K562 (cell line): ENCODE data around the gene ABT1. TPM values are rescaled to one million over a fixed set of nuclear protein-coding genes. Genes with fewer than 3 reads are reported as not detected.

Experiments used
- E2F3 ChIP-seq: fragments of 250-450 bp; sonication (Bioruptor Pico); IDR thresholded peaks from 2 replicates; pipeline ENCODE4 v1.4.0; 2020; ENCODE audit warnings: mild to moderate bottlenecking
- EHMT2 ChIP-seq: fragments of 450-650 bp; IDR thresholded peaks from 2 replicates; pipeline ENCODE4 v1.6.1; 2018; ENCODE audit warnings: antibody characterized with exemption
- FOXA3 ChIP-seq, 2 experiments: fragments of 450-650 bp in 1 of 2; sonication (generic) in 1 of 2; formaldehyde crosslinking; IDR thresholded peaks in 1 of 2; conservative IDR thresholded peaks in 1 of 2; 2 replicates each; pipeline versions ENCODE4 v1.4.0 to v1.8.0; 2020 to 2022; ENCODE audit warnings: mild to moderate bottlenecking in 2 of 2, missing genetic modification reagents in 1 of 2
- GATA2 ChIP-seq: sonication (generic); formaldehyde crosslinking; IDR thresholded peaks from 2 replicates; pipeline ENCODE4 v1.4.0; 2020; ENCODE audit warnings: mild to moderate bottlenecking, missing genetic modification reagents
- HINFP ChIP-seq: fragments of 450-650 bp; conservative IDR thresholded peaks from 2 replicates; pipeline ENCODE4 v1.6.1; 2016; ENCODE audit warnings: missing genetic modification characterization, low read depth, mild to moderate bottlenecking, control low read depth, missing compliant biosample characterization
- HNRNPK ChIP-seq: fragments of 200-400 bp; formaldehyde crosslinking; IDR thresholded peaks from one replicate; pipeline ENCODE4 v1.6.1; 2018; ENCODE audit warnings: mild to moderate bottlenecking, low read depth, low read length; ENCODE audit not compliant: poor library complexity, severe bottlenecking
- ILK ChIP-seq: fragments of 450-650 bp; IDR thresholded peaks from 2 replicates; pipeline ENCODE4 v1.6.1; 2016; ENCODE audit warnings: missing genetic modification characterization, low read depth, mild to moderate bottlenecking, missing compliant biosample characterization, moderate library complexity, borderline replicate concordance
- MEIS2 ChIP-seq: fragments of 450-650 bp; IDR thresholded peaks from 2 replicates; pipeline ENCODE4 v1.6.1; 2014; ENCODE audit warnings: mild to moderate bottlenecking; ENCODE audit not compliant: partially characterized antibody
- NFIC ChIP-seq: fragments of 450-650 bp; IDR thresholded peaks from 2 replicates; pipeline ENCODE4 v1.6.1; 2017; ENCODE audit warnings: mild to moderate bottlenecking, inconsistent platforms
- TCFL5 ChIP-seq: fragments of 250-450 bp; sonication (Bioruptor Pico); conservative IDR thresholded peaks from 2 replicates; pipeline ENCODE4 v1.6.1; 2021; ENCODE audit warnings: mild to moderate bottlenecking, moderate library complexity, matching md5 sums
- TEAD1 ChIP-seq, 2 experiments: fragments of 450-650 bp in 1 of 2; sonication (generic) in 1 of 2; formaldehyde crosslinking; IDR thresholded peaks; 2 replicates each; pipeline versions ENCODE4 v1.4.0 to v1.8.0; 2020 to 2022; ENCODE audit warnings: mild to moderate bottlenecking in 2 of 2, missing genetic modification reagents in 1 of 2
- ZFP1 ChIP-seq: fragments of 450-650 bp; formaldehyde crosslinking; IDR thresholded peaks from 2 replicates; pipeline ENCODE4 v1.4.0; 2020; ENCODE audit warnings: mild to moderate bottlenecking, mixed read lengths
- ZNF239 ChIP-seq: fragments of 250-450 bp; sonication (Bioruptor Pico); IDR thresholded peaks from 2 replicates; pipeline ENCODE4 v1.4.0; 2020; ENCODE audit warnings: mild to moderate bottlenecking
- ZNF263 ChIP-seq: sonication (generic); formaldehyde crosslinking; IDR thresholded peaks from 2 replicates; pipeline ENCODE4 v1.8.0; 2022; ENCODE audit warnings: mild to moderate bottlenecking, missing genetic modification reagents, borderline replicate concordance
- ZNF277 ChIP-seq: fragments of 250-450 bp; sonication (Bioruptor Pico); IDR thresholded peaks from 2 replicates; pipeline ENCODE4 v1.8.0; 2022; ENCODE audit warnings: inconsistent platforms, mild to moderate bottlenecking, moderate library complexity, borderline replicate concordance
- polyA plus RNA-seq, 8 experiments: library from polyadenylated mRNA; depleted of rRNA in 4 of 8; stranded (reverse) in 5 of 8; unstranded in 3 of 8; fragments of >200 nt; fragmentation: Nextera tagmentation in 2 of 8; fragmentation: Illumina TruSeq in 1 of 8; extraction: Ambion mirVana in 2 of 8; extraction: Trizol in 1 of 8; gene quantifications; 2 replicates each; pipeline versions ENCODE4 v1.2.1 to v1.2.3, GENCODE V29; 2011 to 2014; ENCODE audit warnings: inconsistent platforms in 1 of 8, missing spikeins in 1 of 8
- total RNA-seq, 7 experiments: library from RNA; depleted of rRNA in 6 of 7; stranded (reverse); fragments of >200 nt in 6 of 7; fragmentation: Illumina TruSeq in 2 of 7; extraction: Trizol in 2 of 7; gene quantifications; 2 replicates each; pipeline versions ENCODE4 v1.2.1 to v1.2.3, GENCODE V29; 2011 to 2021; ENCODE audit warnings: low replicate concordance in 1 of 7
- TF ChIP-seq, protein P1 (sequence below): fragments of 450-650 bp; IDR thresholded peaks from 2 replicates; pipeline ENCODE4 v1.7.1; 2018; ENCODE audit warnings: mild to moderate bottlenecking, low read depth; ENCODE audit not compliant: partially characterized antibody
- TF ChIP-seq, protein P2 (sequence below): fragments of 450-650 bp; IDR thresholded peaks from 2 replicates; pipeline ENCODE4 v1.6.1; 2018; ENCODE audit not compliant: partially characterized antibody

Gene ABT1
- total and polyA plus RNA-seq, 9 of the 15 experiments (the other 6 are each of a cell fraction or from before 2014, with no cell fraction given) = 8.8 to 52.7 (median 40.7) TPM

DNA sequence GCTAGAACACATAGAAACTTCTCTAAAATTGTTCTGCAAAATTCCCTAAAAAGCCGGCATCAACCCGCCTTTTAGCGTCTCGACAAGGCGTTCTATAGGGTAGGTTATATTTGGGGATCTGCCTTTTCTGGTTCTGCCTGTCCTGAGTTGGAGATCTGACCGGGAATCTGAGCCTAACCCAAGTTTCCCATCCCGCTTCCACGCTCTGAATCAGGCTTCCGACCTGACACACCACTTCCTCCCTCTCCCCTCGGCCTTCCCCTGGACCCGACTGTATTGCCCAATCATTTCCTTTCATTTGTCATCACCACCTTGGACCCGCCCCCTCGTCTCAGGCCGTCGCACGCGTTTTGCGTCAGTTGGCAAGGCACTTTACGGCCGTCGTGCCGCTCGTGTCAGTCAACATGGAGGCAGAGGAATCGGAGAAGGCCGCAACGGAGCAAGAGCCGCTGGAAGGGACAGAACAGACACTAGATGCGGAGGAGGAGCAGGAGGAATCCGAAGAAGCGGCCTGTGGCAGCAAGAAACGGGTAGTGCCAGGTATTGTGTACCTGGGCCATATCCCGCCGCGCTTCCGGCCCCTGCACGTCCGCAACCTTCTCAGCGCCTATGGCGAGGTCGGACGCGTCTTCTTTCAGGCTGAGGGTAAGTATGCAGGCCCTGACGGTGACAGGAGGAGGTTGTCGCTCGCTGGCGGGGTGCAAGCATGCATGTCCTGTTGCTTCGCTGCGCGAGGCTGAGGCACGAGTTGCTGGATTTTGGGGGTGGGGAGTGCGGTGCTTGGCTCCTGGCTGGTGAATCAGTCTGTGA is at the start of gene ABT1 (continued):
- no peak for TF ChIP-seq ZNF263 (CRISPR knock-in tag)
- TF ChIP-seq, protein P1, sequence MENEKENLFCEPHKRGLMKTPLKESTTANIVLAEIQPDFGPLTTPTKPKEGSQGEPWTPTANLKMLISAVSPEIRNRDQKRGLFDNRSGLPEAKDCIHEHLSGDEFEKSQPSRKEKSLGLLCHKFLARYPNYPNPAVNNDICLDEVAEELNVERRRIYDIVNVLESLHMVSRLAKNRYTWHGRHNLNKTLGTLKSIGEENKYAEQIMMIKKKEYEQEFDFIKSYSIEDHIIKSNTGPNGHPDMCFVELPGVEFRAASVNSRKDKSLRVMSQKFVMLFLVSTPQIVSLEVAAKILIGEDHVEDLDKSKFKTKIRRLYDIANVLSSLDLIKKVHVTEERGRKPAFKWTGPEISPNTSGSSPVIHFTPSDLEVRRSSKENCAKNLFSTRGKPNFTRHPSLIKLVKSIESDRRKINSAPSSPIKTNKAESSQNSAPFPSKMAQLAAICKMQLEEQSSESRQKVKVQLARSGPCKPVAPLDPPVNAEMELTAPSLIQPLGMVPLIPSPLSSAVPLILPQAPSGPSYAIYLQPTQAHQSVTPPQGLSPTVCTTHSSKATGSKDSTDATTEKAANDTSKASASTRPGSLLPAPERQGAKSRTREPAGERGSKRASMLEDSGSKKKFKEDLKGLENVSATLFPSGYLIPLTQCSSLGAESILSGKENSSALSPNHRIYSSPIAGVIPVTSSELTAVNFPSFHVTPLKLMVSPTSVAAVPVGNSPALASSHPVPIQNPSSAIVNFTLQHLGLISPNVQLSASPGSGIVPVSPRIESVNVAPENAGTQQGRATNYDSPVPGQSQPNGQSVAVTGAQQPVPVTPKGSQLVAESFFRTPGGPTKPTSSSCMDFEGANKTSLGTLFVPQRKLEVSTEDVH = peak; percentile 93
- TF ChIP-seq ZNF239 (CRISPR knock-in tag) = no peak
- TF ChIP-seq ILK = no peak
- TF ChIP-seq NFIC = peak; percentile 41
- TF ChIP-seq FOXA3 (CRISPR knock-in tag; conservative IDR thresholded peaks at IDR 0.05 in 1 of 2, IDR thresholded peaks at IDR 0.05 in 1 of 2) = peak; percentile 66 to 96; a peak in 3 of 4 replicates
- 0 out of 2 replicates have a peak, but pooled peaks have one; percentile 17 for TF ChIP-seq HINFP (tag)
- no peak for TF ChIP-seq EHMT2
- TF ChIP-seq GATA2 (CRISPR knock-in tag) = no peak
- TF ChIP-seq HNRNPK = no peak
- no peak for TF ChIP-seq ZFP1 (CRISPR knock-in tag)
- TF ChIP-seq TEAD1 (CRISPR knock-in tag; IDR thresholded peaks at IDR 0.05) = peak in 1 of 2 experiments; percentile 12; a peak in 2 of 4 replicates
- TF ChIP-seq, protein P2, sequence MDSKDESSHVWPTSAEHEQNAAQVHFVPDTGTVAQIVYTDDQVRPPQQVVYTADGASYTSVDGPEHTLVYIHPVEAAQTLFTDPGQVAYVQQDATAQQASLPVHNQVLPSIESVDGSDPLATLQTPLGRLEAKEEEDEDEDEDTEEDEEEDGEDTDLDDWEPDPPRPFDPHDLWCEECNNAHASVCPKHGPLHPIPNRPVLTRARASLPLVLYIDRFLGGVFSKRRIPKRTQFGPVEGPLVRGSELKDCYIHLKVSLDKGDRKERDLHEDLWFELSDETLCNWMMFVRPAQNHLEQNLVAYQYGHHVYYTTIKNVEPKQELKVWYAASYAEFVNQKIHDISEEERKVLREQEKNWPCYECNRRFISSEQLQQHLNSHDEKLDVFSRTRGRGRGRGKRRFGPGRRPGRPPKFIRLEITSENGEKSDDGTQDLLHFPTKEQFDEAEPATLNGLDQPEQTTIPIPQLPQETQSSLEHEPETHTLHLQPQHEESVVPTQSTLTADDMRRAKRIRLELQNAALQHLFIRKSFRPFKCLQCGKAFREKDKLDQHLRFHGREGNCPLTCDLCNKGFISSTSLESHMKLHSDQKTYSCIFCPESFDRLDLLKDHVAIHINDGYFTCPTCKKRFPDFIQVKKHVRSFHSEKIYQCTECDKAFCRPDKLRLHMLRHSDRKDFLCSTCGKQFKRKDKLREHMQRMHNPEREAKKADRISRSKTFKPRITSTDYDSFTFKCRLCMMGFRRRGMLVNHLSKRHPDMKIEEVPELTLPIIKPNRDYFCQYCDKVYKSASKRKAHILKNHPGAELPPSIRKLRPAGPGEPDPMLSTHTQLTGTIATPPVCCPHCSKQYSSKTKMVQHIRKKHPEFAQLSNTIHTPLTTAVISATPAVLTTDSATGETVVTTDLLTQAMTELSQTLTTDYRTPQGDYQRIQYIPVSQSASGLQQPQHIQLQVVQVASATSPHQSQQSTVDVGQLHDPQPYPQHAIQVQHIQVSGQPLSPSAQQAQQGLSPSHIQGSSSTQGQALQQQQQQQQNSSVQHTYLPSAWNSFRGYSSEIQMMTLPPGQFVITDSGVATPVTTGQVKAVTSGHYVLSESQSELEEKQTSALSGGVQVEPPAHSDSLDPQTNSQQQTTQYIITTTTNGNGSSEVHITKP = peak; percentile 84
- TF ChIP-seq ZNF277 (CRISPR knock-in tag) = no peak
- peak; percentile 98 for TF ChIP-seq MEIS2
- no peak for TF ChIP-seq TCFL5 (CRISPR knock-in tag)
- no peak for TF ChIP-seq E2F3 (CRISPR knock-in tag)
